Keratinocyte (primary cell): ENCODE results near the gene GIT2. TPM values are rescaled to one million over a fixed set of nuclear protein-coding genes. Genes with fewer than 3 reads are reported as not detected.

Experiments used
- DNase-seq: peaks from one replicate; pipeline ENCODE4 v3.0.0-alpha.2; 2011; ENCODE audit warnings: low read depth, missing footprints, low spot score
- FAIRE-seq: peaks from 2 replicates; lab custom pipeline; 2011; peaks lifted over from hg19 to GRCh38; lab: Jason Lieb, UNC
- H2AFZ ChIP-seq: 2 replicates; pipeline ENCODE4 v1.6.0; 2012; ENCODE audit warnings: low read length, control low read depth, inconsistent platforms; ENCODE audit not compliant: control insufficient read depth
- H3K27ac ChIP-seq: 2 replicates; pipeline ENCODE4 v1.5.1; 2011; ENCODE audit warnings: low read length; ENCODE audit not compliant: control insufficient read depth, insufficient read depth
- H3K27me3 ChIP-seq: 3 replicates; pipeline ENCODE4 v1.6.0; 2011; ENCODE audit warnings: low read length; ENCODE audit not compliant: control insufficient read depth, insufficient read depth; ENCODE audit errors: extremely low read depth
- H3K36me3 ChIP-seq, 2 experiments: 2 replicates in 1 of 2; 3 replicates in 1 of 2; pipeline ENCODE4 v1.5.1; 2011; ENCODE audit warnings: low read length in 2 of 2, mild to moderate bottlenecking in 1 of 2; ENCODE audit not compliant: control insufficient read depth in 2 of 2, insufficient read depth in 2 of 2; ENCODE audit errors: extremely low read depth in 1 of 2
- H3K4me1 ChIP-seq: 3 replicates; pipeline ENCODE4 v1.5.1; 2011; ENCODE audit warnings: low read length; ENCODE audit not compliant: control insufficient read depth, insufficient read depth; ENCODE audit errors: extremely low read depth
- H3K4me2 ChIP-seq: 3 replicates; pipeline ENCODE4 v1.6.0; 2011; ENCODE audit warnings: low read depth, low read length; ENCODE audit not compliant: control insufficient read depth, insufficient read depth; ENCODE audit errors: extremely low read depth
- H3K4me3 ChIP-seq, 3 experiments: fragments of 200-600 bp in 1 of 3; sonication (generic) in 1 of 3; 2 replicates in 2 of 3; 3 replicates in 1 of 3; pipeline ENCODE4 v1.5.1; 2011 to 2016; ENCODE audit warnings: low read length in 3 of 3, mild to moderate bottlenecking in 3 of 3, control low read depth in 2 of 3, inconsistent platforms in 1 of 3, low read depth in 1 of 3, mixed read lengths in 1 of 3, mixed run types in 1 of 3, moderate library complexity in 1 of 3; ENCODE audit not compliant: control insufficient read depth in 2 of 3, insufficient read depth in 2 of 3; ENCODE audit errors: extremely low read depth in 1 of 3
- H3K79me2 ChIP-seq: 2 replicates; pipeline ENCODE4 v1.6.0; 2012; ENCODE audit warnings: low read length; ENCODE audit not compliant: control insufficient read depth, insufficient read depth
- H3K9ac ChIP-seq: 3 replicates; pipeline ENCODE4 v1.6.0; 2011; ENCODE audit warnings: low read length; ENCODE audit not compliant: control insufficient read depth, insufficient read depth; ENCODE audit errors: extremely low read depth
- H3K9me1 ChIP-seq: 3 replicates; pipeline ENCODE4 v1.6.0; 2011; ENCODE audit warnings: low read length; ENCODE audit not compliant: control insufficient read depth, insufficient read depth; ENCODE audit errors: extremely low read depth
- H3K9me3 ChIP-seq: 2 replicates; pipeline ENCODE4 v1.5.1; 2012; ENCODE audit warnings: low read depth, low read length; ENCODE audit not compliant: control insufficient read depth
- H4K20me1 ChIP-seq: 3 replicates; pipeline ENCODE4 v1.6.0; 2011; ENCODE audit warnings: low read length; ENCODE audit not compliant: control insufficient read depth, insufficient read depth; ENCODE audit errors: extremely low read depth
- CTCF ChIP-seq, 3 experiments: IDR thresholded peaks in 1 of 3; conservative IDR thresholded peaks in 1 of 3; optimal IDR thresholded peaks in 1 of 3; 2 replicates in 2 of 3; 3 replicates in 1 of 3; pipeline versions ENCODE3 to v1.5.1; 2011; ENCODE audit warnings: low read length in 3 of 3, mild to moderate bottlenecking in 3 of 3, moderate library complexity in 2 of 3, control low read depth in 1 of 3, inconsistent platforms in 1 of 3; ENCODE audit not compliant: insufficient read depth in 2 of 3; ENCODE audit errors: extremely low read depth in 1 of 3
- EZH2 ChIP-seq: IDR thresholded peaks from one replicate; pipeline ENCODE4 v1.6.1; 2012; ENCODE audit warnings: inconsistent platforms, mild to moderate bottlenecking, low read length, moderate library complexity
- dilution Hi-C: fragments of 300-500 bp; cut with MboI; formaldehyde crosslinking; loops from one replicate; pipeline ENCODE4 v1.7.0; 2020; ENCODE audit warnings: low sequenced_read_pairs; ENCODE audit not compliant: extremely low pct_ligation_motif_present
- polyA plus RNA-seq, 5 experiments: library from polyadenylated mRNA; depleted of rRNA in 3 of 5; stranded (reverse) in 3 of 5; stranded (forward) in 1 of 5; unstranded in 1 of 5; fragments of >200 nt; gene quantifications; 1 replicate in 1 of 5; 2 replicates in 3 of 5; 3 replicates in 1 of 5; pipeline versions ENCODE4 v1.2.1 to v1.2.3, GENCODE V29; 2011 to 2012; ENCODE audit warnings: missing spikeins in 2 of 5, low read depth in 1 of 5, low replicate concordance in 1 of 5

GIT2 gene
- polyA plus RNA-seq, 1 donor (not counting 4 experiments of a cell fraction or from before 2014, with no cell fraction given): 25.9 TPM

GRCh38 chr12:110007881-110008280 lies 11.7 kb upstream of the GIT2 start:
- dilution Hi-C loops: no loop called here
- Histone ChIP-seq H3K9ac (no peak overlapping the region), H4K20me1 (no peaks in the 10 kb centered on the region), H3K4me1 (peaks cover 8% of the 10 kb centered on the region), H3K4me3 (no peak overlapping the region), H3K27me3 (no peaks in the 10 kb centered on the region), H2AFZ (no peak overlapping the region), H3K4me2 (no peak overlapping the region), H3K36me3 (peaks cover 2 to 13% of the 10 kb centered on the region in 2 experiments), H3K79me2 (peaks cover 73% of the 10 kb centered on the region), H3K9me1 (peaks cover 3% of the 10 kb centered on the region), H3K27ac (no peak overlapping the region), H3K9me3 (no peaks in the 10 kb centered on the region)
- DNase-seq: no peak
- no peak for TF ChIP-seq CTCF (optimal IDR thresholded peaks at IDR 0.05 in 1 of 3, IDR thresholded peaks at IDR 0.05 in 1 of 3, conservative IDR thresholded peaks at IDR 0.05 in 1 of 3; ENCODE audit: extremely low read depth in 1 of 3, insufficient read depth in 2 of 3, low read length in 3 of 3)
- no peak for TF ChIP-seq EZH2
- FAIRE-seq: no peak

GRCh38 chr12:110006115-110006514 lies 9.9 kb upstream of the GIT2 start:
- Histone ChIP-seq H3K36me3 (peaks cover 0 to 5% of the 10 kb centered on the region in 2 experiments), H3K9me3 (no peaks in the 10 kb centered on the region), H3K27me3 (no peaks in the 10 kb centered on the region), H2AFZ (no peak overlapping the region), H3K4me1 (peaks cover 26% of the 10 kb centered on the region), H3K9ac (no peak overlapping the region), H3K9me1 (peaks cover under 1% of the 10 kb centered on the region), H3K79me2 (peaks cover 67% of the 10 kb centered on the region), H3K4me3 (no peak overlapping the region), H4K20me1 (no peaks in the 10 kb centered on the region), H3K4me2 (no peak overlapping the region), H3K27ac (no peak overlapping the region)
- FAIRE-seq: no peak
- TF ChIP-seq CTCF (optimal IDR thresholded peaks at IDR 0.05 in 1 of 3, IDR thresholded peaks at IDR 0.05 in 1 of 3, conservative IDR thresholded peaks at IDR 0.05 in 1 of 3; ENCODE audit: extremely low read depth in 1 of 3, insufficient read depth in 2 of 3, low read length in 3 of 3): no peak
- no peak for TF ChIP-seq EZH2
- dilution Hi-C loops: no loop called here
- no peak for DNase-seq
